Liver (tissue), 9 donors: ENCODE results near the gene POU3F1. TPM values are rescaled to one million over a fixed set of nuclear protein-coding genes. Genes with fewer than 3 reads are reported as not detected.

Experiments used
- DNase-seq: peaks from one replicate; pipeline ENCODE4 v3.0.0-alpha.2; 2017; ENCODE audit warnings: low spot score
- H3K27ac ChIP-seq, 2 donors: one replicate each; pipeline ENCODE4 v1.7.0; 2013; ENCODE audit warnings: inconsistent platforms in 2 of 2, low read length in 2 of 2, control low read depth in 1 of 2, low read depth in 1 of 2, mild to moderate bottlenecking in 1 of 2
- H3K27me3 ChIP-seq, 4 donors: one replicate each; pipeline versions ENCODE4 v1.6.1 to v1.7.0; 2013; ENCODE audit warnings: low read length in 3 of 4, inconsistent platforms in 1 of 4, mild to moderate bottlenecking in 1 of 4, moderate library complexity in 1 of 4; ENCODE audit not compliant: control insufficient read depth in 4 of 4, insufficient read depth in 4 of 4
- H3K36me3 ChIP-seq, 4 donors: one replicate each; pipeline versions ENCODE4 v1.6.1 to v1.7.0; 2013; ENCODE audit warnings: low read length in 3 of 4, mild to moderate bottlenecking in 3 of 4, low read depth in 1 of 4, moderate library complexity in 1 of 4; ENCODE audit not compliant: control insufficient read depth in 4 of 4, insufficient read depth in 3 of 4
- H3K4me1 ChIP-seq, 4 donors: one replicate each; pipeline versions ENCODE4 v1.6.1 to v1.7.0; 2013; ENCODE audit warnings: low read length in 3 of 4, mild to moderate bottlenecking in 3 of 4, moderate library complexity in 1 of 4; ENCODE audit not compliant: control insufficient read depth in 4 of 4, insufficient read depth in 4 of 4
- H3K4me3 ChIP-seq, 3 donors: one replicate each; pipeline versions ENCODE4 v1.6.1 to v1.7.0; 2013; ENCODE audit warnings: low read length in 3 of 3, control low read depth in 1 of 3, low read depth in 1 of 3, mild to moderate bottlenecking in 1 of 3
- H3K9ac ChIP-seq, 2 donors: one replicate each; pipeline ENCODE4 v1.7.0; 2013; ENCODE audit warnings: low read length in 2 of 2, mild to moderate bottlenecking in 2 of 2, moderate library complexity in 2 of 2, control low read depth in 1 of 2, low read depth in 1 of 2
- H3K9me3 ChIP-seq, 4 donors: one replicate each; pipeline versions ENCODE4 v1.6.1 to v1.7.0; 2013; ENCODE audit warnings: low read length in 3 of 4; ENCODE audit not compliant: control insufficient read depth in 4 of 4
- EGR1 ChIP-seq, 2 donors: IDR thresholded peaks; 2 replicates each; pipeline ENCODE4 v1.6.1; 2016 to 2018; ENCODE audit warnings: antibody characterized with exemption in 2 of 2, low read depth in 2 of 2
- FOXA2 ChIP-seq: IDR thresholded peaks from 2 replicates; pipeline ENCODE4 v1.6.1; 2016; ENCODE audit warnings: antibody characterized with exemption
- GABPA ChIP-seq, 2 donors: IDR thresholded peaks in 1 of 2; conservative IDR thresholded peaks in 1 of 2; 2 replicates each; pipeline ENCODE4 v1.6.1; 2016; ENCODE audit warnings: antibody characterized with exemption in 2 of 2, mild to moderate bottlenecking in 1 of 2, moderate library complexity in 1 of 2
- HNF4A ChIP-seq, 2 donors: conservative IDR thresholded peaks; 2 replicates each; pipeline ENCODE4 v1.6.1; 2016; ENCODE audit warnings: antibody characterized with exemption in 2 of 2, mild to moderate bottlenecking in 2 of 2
- HNF4G ChIP-seq: IDR thresholded peaks from 2 replicates; pipeline ENCODE4 v1.6.1; 2016; ENCODE audit warnings: antibody characterized with exemption
- NR2F2 ChIP-seq: IDR thresholded peaks from 2 replicates; pipeline ENCODE4 v1.6.1; 2016; ENCODE audit warnings: antibody characterized with exemption
- RAD21 ChIP-seq, 2 donors: IDR thresholded peaks; 2 replicates each; pipeline ENCODE4 v1.6.1; 2016; ENCODE audit warnings: antibody characterized with exemption in 2 of 2, mild to moderate bottlenecking in 2 of 2
- RXRA ChIP-seq, 2 donors: IDR thresholded peaks; 2 replicates each; pipeline ENCODE4 v1.6.1; 2017 to 2018; ENCODE audit warnings: antibody characterized with exemption in 2 of 2, mild to moderate bottlenecking in 1 of 2
- SP1 ChIP-seq: IDR thresholded peaks from 2 replicates; pipeline ENCODE4 v1.6.1; 2018; ENCODE audit warnings: antibody characterized with exemption, mild to moderate bottlenecking
- TAF1 ChIP-seq: conservative IDR thresholded peaks from 2 replicates; pipeline ENCODE4 v1.6.1; 2016; ENCODE audit warnings: antibody characterized with exemption, mild to moderate bottlenecking
- YY1 ChIP-seq: IDR thresholded peaks from 2 replicates; pipeline ENCODE4 v1.6.1; 2016; ENCODE audit warnings: antibody characterized with exemption, mild to moderate bottlenecking
- WGBS: extraction: QIAGEN DNeasy Blood & Tissue Kit; methylation state at CpG from one replicate; pipeline ENCODE4 v1.1.7; 2013; 5-methylcytosine and 5-hydroxymethylcytosine counted together
- polyA plus RNA-seq, 2 donors: library from polyadenylated mRNA; stranded (reverse) in 1 of 2; unstranded in 1 of 2; fragments of 200-250 nt in 1 of 2; fragments of >200 nt in 1 of 2; fragmentation: Nextera tagmentation in 1 of 2; extraction: Ambion mirVana in 1 of 2; gene quantifications; one replicate each; pipeline versions ENCODE4 v1.2.1 to v1.2.3, GENCODE V29; 2013 to 2015
- total RNA-seq, 2 donors: library from RNA; depleted of rRNA; stranded (reverse); fragments of >200 nt; gene quantifications; one replicate each; pipeline ENCODE4 v1.2.3, GENCODE V29; 2014
- TF ChIP-seq, protein P1 (sequence below): fragments of 150-350 bp; IDR thresholded peaks from 2 replicates; pipeline ENCODE4 v1.5.1; 2017; ENCODE audit warnings: improper control_type of control experiment, low read depth, low read length; ENCODE audit not compliant: missing input control
- TF ChIP-seq, protein P2 (sequence below): IDR thresholded peaks from 2 replicates; pipeline ENCODE4 v1.6.1; 2016; ENCODE audit warnings: antibody characterized with exemption
- TF ChIP-seq, protein P3 (sequence below): IDR thresholded peaks from 2 replicates; pipeline ENCODE4 v1.6.1; 2016; ENCODE audit warnings: antibody characterized with exemption
- TF ChIP-seq, protein P4 (sequence below): IDR thresholded peaks from 2 replicates; pipeline ENCODE4 v1.6.1; 2016; ENCODE audit warnings: antibody characterized with exemption
- TF ChIP-seq, protein P5 (sequence below): IDR thresholded peaks from 2 replicates; pipeline ENCODE4 v1.6.1; 2016; ENCODE audit warnings: antibody characterized with exemption, mild to moderate bottlenecking
- donor health status: healthy.
- donor health status: healthy.
- donor health status: healthy.
- donor health status: healthy.
- donor health status: healthy.

POU3F1 gene
- total and polyA plus RNA-seq, 4 donors, result not detected

DNA sequence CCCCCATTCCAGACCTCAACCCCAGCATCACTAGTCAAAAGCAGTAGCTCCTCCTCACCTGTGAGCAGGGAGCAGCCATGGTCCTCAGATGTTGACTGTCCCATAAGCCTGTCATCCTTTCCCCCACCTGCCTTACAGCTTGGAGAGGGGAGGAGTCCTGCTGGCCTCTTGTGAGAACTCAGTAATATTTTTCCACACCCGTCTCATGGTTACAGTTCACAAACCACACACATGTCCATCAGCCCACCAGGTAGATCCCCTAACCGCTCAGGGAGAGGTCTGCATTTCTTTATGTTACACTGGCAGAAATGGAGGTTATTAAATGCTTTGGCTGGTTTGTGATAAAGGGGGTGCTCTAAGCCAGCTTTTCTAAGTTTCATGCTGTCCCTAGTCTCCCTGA lies 26.3 kb upstream of the POU3F1 start:
- H3K9me3 ChIP-seq, result no peaks in the 10 kb centered on the region
- no peak overlapping the region for H3K27ac ChIP-seq
- no peaks in the 10 kb centered on the region for H3K4me1 ChIP-seq
- TF ChIP-seq EGR1 (IDR thresholded peaks at IDR 0.05; ENCODE audit: low read depth in 2 of 2), result no peak
- TF ChIP-seq GABPA (IDR thresholded peaks at IDR 0.05 in 1 of 2, conservative IDR thresholded peaks at IDR 0.05 in 1 of 2), result no peak
- no peak for TF ChIP-seq TAF1
- TF ChIP-seq, protein P1, sequence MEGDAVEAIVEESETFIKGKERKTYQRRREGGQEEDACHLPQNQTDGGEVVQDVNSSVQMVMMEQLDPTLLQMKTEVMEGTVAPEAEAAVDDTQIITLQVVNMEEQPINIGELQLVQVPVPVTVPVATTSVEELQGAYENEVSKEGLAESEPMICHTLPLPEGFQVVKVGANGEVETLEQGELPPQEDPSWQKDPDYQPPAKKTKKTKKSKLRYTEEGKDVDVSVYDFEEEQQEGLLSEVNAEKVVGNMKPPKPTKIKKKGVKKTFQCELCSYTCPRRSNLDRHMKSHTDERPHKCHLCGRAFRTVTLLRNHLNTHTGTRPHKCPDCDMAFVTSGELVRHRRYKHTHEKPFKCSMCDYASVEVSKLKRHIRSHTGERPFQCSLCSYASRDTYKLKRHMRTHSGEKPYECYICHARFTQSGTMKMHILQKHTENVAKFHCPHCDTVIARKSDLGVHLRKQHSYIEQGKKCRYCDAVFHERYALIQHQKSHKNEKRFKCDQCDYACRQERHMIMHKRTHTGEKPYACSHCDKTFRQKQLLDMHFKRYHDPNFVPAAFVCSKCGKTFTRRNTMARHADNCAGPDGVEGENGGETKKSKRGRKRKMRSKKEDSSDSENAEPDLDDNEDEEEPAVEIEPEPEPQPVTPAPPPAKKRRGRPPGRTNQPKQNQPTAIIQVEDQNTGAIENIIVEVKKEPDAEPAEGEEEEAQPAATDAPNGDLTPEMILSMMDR, result no peak
- TF ChIP-seq FOXA2, result no peak
- TF ChIP-seq, protein P2, sequence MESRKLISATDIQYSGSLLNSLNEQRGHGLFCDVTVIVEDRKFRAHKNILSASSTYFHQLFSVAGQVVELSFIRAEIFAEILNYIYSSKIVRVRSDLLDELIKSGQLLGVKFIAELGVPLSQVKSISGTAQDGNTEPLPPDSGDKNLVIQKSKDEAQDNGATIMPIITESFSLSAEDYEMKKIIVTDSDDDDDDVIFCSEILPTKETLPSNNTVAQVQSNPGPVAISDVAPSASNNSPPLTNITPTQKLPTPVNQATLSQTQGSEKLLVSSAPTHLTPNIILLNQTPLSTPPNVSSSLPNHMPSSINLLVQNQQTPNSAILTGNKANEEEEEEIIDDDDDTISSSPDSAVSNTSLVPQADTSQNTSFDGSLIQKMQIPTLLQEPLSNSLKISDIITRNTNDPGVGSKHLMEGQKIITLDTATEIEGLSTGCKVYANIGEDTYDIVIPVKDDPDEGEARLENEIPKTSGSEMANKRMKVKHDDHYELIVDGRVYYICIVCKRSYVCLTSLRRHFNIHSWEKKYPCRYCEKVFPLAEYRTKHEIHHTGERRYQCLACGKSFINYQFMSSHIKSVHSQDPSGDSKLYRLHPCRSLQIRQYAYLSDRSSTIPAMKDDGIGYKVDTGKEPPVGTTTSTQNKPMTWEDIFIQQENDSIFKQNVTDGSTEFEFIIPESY, result no peak
- TF ChIP-seq RAD21 (IDR thresholded peaks at IDR 0.05), result no peak
- H3K27me3 ChIP-seq, result no peaks in the 10 kb centered on the region
- DNase-seq, result no peak
- H3K36me3 ChIP-seq, result no peaks in the 10 kb centered on the region
- WGBS, result 90% methylated on average over 2 of the region's 2 CpGs
- no peak overlapping the region for H3K4me3 ChIP-seq
- H3K9ac ChIP-seq, result no peak overlapping the region

DNA sequence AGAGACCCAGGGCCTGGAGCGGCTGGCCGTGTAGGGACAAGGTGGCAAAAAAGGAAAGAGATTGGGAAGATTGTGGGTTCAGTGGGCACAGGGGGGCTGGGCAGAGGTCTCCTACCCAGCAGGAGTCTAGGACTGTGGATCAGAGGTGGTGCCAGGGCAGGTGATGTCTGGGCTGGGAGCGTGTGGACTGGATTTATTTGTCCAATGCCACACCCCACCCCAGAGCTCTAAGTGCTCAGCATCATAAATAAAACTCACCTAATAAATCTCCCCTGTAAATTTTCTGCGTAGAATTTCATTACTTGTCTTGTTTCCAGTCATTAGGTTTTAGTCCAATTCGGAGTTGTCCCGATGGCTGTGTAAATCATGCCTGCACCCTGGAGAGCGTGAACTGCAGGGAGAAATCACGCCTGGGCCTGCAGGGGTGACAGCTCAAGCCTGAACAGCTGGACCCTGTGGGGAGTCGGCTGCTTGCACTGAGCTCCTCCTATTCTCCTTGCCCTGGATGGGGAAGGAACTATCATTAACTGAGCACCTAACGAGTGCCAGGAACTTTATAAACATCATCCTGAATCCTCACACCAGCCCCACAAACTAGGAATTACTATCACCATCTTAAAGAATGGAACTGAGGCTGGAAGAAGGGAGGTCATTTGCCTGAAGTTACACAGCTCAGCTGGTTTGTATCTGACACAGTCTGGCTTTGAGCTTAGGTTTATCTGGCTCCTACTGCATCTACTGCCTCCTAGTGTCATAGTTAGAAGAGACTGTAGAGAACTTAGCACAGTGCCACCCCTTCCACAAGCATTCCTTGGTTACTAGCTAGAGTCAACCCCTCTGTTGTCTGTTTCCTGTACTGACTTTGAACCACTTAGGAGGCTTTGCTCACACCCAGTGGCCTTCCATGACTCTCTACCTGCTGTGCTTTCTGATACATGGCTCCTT lies 25.0 kb upstream of the POU3F1 start:
- WGBS, result 78% methylated on average over 10 of the region's 10 CpGs
- DNase-seq, result no peak
- Histone ChIP-seq H3K9me3 (no peaks in the 10 kb centered on the region), H3K27ac (no peak overlapping the region), H3K9ac (no peak overlapping the region), H3K36me3 (no peaks in the 10 kb centered on the region), H3K4me1 (no peaks in the 10 kb centered on the region), H3K4me3 (no peak overlapping the region), H3K27me3 (no peaks in the 10 kb centered on the region)
- TF ChIP-seq SP1 (no peak), YY1 (no peak), RAD21 (IDR thresholded peaks at IDR 0.05) (peak in 1 of 2 donors; percentile 28)

DNA sequence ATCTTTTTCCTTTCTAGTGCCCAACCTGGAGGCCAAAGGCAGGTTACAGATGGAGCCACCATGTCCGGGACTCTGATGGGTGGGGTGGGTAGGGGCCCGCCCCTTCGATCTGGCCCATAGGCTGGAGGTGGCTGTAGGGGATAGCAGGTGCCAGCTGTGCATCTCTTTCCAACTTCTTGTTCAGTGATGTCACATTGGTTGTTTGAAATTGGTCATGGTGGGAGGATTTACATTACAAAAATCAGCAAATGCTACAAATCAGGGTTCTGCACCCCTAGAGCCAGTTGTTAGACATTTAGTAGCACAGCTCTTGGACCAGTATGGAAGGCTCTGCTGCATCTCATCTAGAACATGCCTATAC lies 22.4 kb upstream of the POU3F1 start:
- Histone ChIP-seq H3K27ac (no peak overlapping the region), H3K4me3 (no peak overlapping the region)
- TF ChIP-seq TAF1 (no peak), GABPA (IDR thresholded peaks at IDR 0.05 in 1 of 2, conservative IDR thresholded peaks at IDR 0.05 in 1 of 2) (no peak), RAD21 (IDR thresholded peaks at IDR 0.05) (no peak), HNF4G (no peak), NR2F2 (no peak), HNF4A (conservative IDR thresholded peaks at IDR 0.05) (no peak), RXRA (IDR thresholded peaks at IDR 0.05) (no peak), FOXA2 (no peak), YY1 (no peak)
- TF ChIP-seq, protein P3, sequence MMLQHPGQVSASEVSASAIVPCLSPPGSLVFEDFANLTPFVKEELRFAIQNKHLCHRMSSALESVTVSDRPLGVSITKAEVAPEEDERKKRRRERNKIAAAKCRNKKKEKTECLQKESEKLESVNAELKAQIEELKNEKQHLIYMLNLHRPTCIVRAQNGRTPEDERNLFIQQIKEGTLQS, result no peak
- TF ChIP-seq, protein P4, sequence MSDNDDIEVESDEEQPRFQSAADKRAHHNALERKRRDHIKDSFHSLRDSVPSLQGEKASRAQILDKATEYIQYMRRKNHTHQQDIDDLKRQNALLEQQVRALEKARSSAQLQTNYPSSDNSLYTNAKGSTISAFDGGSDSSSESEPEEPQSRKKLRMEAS, result no peak
- TF ChIP-seq, protein P1, result no peak
- TF ChIP-seq, protein P5, sequence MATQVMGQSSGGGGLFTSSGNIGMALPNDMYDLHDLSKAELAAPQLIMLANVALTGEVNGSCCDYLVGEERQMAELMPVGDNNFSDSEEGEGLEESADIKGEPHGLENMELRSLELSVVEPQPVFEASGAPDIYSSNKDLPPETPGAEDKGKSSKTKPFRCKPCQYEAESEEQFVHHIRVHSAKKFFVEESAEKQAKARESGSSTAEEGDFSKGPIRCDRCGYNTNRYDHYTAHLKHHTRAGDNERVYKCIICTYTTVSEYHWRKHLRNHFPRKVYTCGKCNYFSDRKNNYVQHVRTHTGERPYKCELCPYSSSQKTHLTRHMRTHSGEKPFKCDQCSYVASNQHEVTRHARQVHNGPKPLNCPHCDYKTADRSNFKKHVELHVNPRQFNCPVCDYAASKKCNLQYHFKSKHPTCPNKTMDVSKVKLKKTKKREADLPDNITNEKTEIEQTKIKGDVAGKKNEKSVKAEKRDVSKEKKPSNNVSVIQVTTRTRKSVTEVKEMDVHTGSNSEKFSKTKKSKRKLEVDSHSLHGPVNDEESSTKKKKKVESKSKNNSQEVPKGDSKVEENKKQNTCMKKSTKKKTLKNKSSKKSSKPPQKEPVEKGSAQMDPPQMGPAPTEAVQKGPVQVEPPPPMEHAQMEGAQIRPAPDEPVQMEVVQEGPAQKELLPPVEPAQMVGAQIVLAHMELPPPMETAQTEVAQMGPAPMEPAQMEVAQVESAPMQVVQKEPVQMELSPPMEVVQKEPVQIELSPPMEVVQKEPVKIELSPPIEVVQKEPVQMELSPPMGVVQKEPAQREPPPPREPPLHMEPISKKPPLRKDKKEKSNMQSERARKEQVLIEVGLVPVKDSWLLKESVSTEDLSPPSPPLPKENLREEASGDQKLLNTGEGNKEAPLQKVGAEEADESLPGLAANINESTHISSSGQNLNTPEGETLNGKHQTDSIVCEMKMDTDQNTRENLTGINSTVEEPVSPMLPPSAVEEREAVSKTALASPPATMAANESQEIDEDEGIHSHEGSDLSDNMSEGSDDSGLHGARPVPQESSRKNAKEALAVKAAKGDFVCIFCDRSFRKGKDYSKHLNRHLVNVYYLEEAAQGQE, result no peak

More for the DNA sequence above, 22.4 kb upstream of the POU3F1 start:
- H3K4me1 ChIP-seq, result no peaks in the 10 kb centered on the region
- 91% methylated on average over 3 of the region's 3 CpGs for WGBS
- no peaks in the 10 kb centered on the region for H3K27me3 ChIP-seq
- H3K9me3 ChIP-seq, result no peaks in the 10 kb centered on the region
- H3K9ac ChIP-seq, result no peak overlapping the region
- no peaks in the 10 kb centered on the region for H3K36me3 ChIP-seq
- DNase-seq, result no peak
